NCI-H2171 treated with DMSO at 0.1 percent for 48 hours (cell line): ENCODE measurements around the gene CCDC183.
A peak's percentile ranks its signal among the peaks of the same experiment; 100 is the strongest.
"Not testable (repeated sequence)": the region's sequence is repeated elsewhere in the genome, so short reads cannot be mapped to it uniquely, and the experiment has no call there.

Experiments
- DNase-seq: peaks from one replicate; lab custom pipeline; 2025; lab: John Stamatoyannopoulos, UW

CCDC183 gene

DNA sequence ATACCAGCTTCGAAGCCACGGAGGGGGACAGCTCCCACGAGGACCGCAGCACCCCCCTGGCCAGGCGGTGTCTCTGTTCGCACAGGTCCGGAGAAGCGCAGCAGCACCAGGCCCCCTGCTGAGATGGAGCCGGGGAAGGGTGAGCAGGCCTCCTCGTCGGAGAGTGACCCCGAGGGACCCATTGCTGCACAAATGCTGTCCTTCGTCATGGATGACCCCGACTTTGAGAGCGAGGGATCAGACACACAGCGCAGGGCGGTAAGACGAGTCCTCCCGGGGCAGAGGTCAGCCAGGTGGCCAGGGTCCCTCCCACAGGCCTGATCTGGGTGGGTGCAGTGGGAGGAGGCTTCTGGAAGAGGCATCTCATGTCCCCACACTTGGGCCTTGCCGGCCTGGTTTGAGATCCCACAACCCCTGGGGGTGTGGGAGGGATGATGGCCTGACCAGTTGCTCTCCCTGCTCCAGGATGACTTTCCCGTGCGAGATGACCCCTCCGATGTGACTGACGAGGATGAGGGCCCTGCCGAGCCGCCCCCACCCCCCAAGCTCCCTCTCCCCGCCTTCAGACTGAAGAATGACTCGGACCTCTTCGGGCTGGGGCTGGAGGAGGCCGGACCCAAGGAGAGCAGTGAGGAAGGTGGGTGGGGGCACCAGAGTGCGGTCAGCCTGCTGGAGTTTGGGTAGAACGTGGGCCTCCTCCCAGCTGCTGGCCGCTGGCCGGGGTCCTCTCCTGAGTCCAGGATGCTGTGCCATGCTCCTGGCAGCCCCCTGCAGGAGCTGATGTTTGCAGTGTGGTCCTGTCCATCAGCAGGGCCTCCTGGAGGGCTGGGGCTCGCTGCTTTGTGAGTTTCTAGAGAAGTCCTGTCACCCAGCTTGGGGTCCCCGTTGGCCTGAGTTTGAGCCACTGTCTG, 43.3 kb downstream of the CCDC183 start:
- no peak for DNase-seq

DNA sequence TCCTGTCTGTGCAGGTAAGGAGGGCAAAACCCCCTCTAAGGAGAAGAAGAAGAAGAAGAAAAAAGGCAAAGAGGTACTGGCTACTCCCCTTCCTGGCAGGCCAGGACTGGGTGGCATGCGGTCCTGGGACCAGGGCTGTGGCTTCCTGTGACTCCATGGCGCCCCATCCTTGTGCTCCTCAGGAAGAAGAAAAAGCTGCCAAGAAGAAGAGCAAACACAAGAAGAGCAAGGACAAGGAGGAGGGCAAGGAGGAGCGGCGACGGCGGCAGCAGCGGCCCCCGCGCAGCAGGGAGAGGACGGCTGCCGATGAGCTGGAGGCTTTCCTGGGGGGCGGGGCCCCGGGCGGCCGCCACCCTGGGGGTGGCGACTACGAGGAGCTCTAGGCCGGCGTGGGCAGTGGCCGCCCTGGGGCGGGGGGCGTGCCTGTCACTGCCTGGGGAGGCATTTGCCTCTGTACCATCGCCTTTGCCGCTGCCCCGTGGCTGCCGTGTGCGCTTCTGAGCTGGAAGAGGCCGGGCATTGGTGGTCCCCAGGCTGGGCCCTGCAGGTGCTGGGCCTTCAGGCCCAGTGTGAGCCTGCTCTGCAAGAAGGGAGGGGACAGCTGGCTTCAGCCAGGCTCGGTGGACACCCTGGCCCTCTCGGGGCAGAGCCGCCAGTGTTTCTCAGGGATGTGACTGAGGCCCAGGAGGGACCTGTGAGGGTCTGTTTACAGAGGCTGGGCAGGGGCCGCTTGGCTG, 44.2 kb downstream of the CCDC183 start:
- no peak for DNase-seq

DNA sequence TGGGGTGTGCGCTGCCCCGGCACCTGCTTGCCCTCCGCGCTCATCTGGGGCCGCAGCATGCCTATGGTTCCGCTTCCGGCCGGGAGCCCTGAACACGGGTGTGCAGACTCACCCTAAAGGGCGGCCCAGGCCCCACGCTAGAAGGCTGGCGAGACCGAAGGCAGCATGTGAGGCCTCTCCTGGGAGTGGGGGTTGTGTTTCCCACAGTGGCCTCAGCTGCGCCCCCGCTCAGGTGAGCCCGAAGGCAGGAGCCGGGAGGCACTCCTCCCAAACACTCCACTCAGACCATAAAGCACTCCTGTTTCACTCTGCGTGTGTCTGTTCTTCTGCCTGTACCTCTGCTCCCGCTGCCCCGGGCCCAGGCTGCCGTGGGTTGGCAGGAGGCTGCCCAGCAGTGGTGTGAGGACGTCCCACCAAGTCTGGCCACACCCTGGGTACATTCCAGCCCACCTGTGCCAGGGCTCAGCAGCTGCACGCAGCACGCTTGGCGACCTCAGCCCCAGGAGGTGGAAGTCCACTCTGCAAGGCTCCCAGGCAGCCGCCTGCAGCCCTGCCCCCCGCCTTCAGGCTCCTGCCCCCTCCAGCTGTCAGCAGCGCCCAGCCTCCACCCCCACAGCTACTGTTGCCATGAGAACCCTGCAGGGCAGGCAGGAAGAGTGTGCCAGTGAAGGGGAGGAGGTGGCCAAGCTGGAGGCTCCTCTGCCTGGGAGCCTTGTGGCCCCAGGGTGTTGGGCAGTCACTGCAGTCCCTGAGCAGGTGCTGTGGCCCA, 44.9 kb downstream of the CCDC183 start:
- peak; percentile 91 for DNase-seq

DNA sequence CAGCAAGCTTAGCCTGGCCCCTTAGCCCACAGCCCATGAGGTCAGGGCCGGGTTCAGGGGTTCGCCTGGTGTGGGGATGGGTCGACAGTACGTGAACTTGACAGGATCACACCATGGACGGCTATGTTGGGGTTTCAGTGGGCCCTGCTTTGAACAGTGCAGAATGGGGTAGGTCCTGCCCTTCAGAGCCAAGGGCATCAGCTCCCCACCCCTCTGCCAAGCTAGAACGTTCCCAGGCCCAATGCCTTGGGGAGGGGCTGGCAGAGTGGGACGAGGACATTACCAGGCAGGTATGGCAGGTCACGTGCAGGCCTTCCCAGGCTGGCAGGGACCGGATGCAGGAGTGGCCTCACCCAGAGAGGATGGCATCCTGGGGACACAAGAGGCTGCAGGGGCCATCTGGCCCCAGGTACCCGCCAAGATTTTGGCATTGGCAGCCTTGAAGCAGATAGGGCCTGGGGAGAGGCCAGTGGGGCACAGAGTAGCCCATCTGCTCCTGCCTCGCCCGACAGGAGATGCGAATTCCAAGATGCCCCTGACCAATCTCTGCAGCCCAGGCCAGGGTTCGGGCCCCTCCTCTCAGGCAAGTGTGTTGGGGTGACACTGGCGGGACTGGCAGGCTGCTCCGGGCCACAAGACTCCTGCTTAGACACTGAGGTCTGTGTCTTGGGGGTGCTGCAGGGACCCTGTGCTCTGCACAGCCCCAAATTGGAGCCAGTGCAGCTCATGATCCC, 45.7 kb downstream of the CCDC183 start:
- peak; percentile 66 for DNase-seq

DNA sequence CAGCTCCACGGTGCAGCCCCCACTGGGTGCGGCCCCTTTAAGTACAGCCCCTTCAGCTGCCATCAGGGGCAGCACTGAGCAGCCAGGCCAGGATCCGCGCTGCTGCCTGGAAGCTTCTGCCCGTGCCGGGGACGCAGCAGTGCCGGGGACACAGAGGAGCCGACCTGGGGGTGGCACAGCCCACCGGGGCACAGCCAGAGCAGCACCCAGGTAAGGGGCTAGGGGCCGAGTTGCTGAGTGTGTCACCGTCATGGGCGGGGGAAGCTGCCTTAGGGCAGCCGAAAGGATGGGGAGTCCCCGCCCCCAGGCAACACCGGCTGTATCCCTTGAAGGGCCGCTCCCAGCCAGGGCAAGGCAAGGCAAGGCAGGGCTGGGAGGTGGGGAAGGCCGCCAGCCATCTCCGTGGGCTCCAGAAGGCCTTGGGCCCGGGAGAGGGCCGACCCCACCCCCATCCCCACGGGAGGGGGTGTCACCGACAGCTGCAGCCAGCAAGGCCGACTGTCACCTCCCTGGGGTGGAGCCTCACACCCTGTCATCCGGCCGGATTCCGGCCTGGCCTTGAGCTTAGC, 46.3 kb downstream of the CCDC183 start, which contains the start of gene AJM1:
Gene AJM1 (plus strand): TSS at position 99 of the 569 bp plus-strand sequence. CDS start 1,937 bp downstream, outside the sequence.
- DNase-seq, result peak; percentile 82

DNA sequence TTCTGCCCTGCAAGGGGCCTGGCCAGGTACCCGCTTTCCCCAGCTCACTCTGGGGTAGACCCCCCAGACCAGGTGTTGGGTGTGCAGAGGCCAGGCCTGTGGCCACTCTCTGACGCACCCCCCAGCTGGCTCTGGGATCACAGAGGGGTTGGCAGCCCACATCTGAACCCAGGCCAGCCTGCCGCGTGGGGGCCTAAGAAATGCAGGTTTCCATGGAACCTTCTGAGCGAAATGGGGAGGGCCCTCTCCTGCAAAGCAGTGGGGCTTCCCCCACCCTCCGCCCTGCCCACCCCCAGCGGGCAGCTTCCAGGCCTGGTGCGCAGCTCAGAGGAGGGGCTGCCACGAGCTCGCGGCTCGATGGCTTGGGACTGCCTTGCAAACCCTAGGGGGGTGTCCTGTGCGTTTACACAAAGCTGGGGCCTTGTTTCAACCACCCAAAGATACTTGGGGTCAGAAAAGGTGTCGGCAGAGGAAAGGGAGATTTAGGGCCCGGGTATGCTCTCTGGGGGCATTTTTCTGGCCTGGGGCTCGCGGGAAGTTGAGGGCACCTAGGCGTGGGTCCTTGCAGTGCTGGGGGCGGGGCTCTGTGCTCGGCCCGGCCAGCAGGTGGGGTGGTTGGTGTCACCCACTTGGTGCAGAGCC, 47.1 kb downstream of the CCDC183 start:
- DNase-seq, result not testable (repeated sequence)

DNA sequence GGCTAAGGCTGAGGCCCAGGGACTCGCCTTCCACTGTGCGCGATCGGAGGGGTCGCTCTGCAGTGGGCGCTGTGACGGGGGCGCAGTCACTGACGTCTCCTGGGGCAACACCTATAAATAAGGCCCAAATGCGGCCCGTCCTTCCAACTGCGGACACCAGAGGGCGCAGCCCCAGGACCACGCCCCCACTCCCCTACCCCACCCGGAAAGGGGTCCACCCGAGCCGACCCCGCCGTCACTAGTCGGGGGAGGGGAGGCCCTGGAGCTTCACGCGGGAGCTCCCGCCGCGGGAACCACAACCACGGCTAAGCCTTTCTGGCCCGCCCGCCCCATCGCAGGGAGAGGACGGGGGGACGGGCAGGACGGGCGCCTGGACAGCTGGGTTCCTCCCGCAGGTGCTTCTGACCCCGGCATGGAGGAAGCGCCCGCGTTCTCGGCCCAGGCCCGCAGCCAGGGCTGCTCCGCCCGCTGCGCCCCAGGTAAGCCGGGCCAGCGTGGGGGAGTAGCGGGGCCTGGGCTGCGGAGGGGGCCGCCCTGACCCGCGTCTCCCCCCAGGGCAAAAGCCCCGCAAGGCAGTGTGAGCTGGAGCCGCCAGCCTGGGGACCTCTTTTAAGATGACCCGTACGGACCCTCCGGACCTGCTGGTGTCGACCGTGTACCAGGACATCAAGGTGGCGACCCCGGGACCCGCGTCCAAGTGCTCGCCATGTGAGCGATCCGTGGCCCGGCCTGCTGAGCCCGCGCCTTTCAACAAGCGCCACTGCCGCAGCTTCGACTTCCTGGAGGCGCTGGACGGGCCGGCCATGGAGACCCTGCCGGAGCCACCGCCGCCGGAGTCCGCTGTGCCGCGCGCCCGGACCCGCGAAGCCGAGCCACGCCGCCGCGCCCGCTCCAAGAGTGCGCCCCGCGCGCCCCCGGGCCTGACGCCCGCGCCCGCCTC, 47.9 kb downstream of the CCDC183 start:
- DNase-seq, result not testable (repeated sequence)

DNA sequence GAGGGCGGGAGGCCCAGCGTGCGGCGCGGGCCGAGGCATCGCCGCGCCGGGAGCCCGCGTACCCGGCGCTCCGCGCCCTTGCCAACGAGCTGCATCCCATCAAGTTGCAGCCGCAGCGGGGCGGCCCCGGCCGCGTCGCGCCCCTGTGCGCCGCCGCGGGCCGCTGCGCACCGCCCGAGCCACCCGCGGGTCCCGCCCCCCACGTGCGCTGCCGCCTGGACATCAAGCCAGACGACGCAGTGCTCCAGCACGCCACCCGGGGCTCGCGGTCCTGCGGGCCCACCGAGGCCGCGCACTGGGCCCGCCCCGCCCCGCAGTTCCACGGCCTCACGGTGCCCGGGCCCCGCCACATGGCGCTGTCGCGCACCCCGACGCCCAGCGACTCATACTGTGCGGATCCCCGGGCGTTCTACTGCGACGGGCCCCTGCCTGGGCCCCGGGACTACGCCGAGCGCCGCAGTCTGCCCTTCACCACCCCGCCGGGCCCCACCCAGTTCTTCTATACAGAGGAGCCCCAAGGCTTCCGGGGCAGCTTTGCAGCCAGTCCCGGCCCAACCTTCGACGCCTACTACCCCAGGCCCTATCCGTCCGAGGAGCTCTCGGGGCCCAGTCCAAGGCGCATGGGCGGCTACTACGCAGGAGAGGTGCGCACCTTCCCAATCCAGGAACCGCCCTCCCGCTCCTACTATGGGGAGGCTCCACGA, 48.8 kb downstream of the CCDC183 start:
- DNase-seq, result no peak

DNA sequence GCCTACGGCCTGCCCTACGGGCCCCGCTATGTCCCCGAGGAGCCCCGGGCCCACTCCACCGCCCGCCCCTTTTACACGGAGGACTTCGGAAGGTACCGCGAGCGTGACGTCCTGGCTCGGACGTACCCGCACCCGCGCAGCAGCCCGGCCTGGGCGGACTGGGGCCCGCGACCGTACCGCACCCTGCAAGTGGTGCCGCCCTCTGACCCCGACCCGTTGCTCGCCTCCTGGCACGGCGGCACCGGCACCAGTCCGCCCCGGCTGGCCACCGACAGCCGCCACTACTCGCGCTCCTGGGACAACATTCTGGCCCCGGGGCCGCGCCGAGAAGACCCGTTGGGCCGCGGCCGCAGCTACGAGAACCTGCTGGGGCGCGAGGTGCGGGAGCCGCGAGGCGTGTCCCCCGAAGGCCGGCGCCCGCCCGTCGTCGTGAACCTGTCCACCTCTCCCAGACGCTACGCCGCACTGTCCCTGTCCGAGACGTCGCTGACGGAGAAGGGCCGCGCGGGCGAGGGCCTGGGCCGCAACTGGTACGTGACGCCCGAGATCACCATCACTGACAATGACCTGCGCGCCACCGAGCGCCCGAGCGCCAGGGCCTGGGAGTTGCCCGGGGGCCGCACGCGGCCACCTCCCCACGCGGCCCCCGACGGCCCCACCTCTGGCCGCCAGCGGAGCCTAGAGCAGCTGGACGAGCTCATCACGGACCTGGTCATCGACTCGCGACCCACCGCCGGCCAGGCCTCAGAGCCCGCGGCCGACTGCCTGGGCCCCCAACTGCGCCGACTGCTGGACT, 49.5 kb downstream of the CCDC183 start:
- DNase-seq, result no peak

DNA sequence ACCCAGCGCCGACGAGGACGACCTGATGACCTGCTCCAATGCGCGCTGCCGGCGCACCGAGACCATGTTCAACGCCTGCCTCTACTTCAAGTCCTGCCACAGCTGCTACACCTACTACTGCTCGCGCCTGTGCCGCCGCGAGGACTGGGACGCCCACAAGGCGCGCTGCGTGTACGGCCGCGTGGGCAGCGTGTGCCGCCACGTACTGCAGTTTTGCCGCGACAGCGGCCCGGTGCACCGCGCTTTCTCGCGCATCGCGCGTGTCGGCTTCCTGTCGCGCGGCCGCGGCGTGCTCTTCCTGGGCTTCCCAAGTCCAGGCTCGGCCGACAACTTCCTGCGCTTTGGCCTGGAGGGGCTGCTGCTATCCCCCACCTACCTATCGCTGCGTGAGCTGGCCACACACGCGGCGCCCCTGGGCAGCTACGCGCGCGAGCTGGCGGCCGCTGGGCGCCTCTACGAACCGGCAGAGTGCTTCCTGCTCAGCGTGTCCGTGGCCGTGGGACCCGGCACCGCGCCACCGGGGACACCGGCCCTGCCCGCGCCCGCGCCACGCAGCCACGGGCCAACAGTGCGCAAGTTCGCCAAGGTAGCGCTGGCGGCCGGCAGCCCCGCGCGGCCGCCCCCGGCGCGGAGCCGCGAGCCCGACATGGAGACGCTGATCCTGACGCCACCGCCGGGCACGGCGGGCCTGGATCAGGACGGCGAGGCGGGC, 50.4 kb downstream of the CCDC183 start:
- DNase-seq, result no peak

DNA sequence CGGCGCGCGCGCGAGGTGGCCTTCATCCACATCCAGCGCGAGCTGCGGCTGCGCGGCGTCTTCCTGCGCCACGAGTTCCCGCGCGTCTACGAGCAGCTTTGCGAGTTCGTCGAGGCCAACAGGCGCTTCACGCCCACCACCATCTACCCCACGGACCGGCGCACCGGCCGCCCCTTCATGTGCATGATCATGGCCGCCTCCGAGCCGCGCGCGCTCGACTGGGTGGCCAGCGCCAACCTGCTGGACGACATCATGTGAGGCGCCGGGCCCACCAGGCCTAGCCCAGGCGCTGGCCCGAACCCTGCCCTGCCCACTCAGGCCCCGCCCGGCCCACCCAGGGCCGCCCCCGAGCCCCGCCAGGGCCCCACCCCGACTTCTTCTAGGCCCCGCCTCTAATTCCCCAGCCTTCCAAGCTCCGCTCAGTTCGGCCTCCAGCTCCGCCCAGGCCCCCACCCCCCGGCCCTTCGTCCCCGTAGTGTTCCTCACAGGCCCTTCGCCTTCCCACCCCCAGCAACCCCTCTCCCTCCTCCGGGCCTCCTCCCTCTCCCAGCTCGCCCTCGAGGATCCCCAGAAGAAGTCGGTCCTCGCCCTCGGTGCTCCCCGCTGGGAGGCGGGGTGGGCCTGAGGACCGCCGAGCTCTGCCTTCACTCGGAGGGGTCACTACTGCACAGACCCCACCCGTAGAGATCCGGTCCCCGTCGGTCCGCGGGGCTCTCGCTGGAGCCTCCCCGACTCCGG, 51.1 kb downstream of the CCDC183 start:
- DNase-seq, result peak; percentile 47

DNA sequence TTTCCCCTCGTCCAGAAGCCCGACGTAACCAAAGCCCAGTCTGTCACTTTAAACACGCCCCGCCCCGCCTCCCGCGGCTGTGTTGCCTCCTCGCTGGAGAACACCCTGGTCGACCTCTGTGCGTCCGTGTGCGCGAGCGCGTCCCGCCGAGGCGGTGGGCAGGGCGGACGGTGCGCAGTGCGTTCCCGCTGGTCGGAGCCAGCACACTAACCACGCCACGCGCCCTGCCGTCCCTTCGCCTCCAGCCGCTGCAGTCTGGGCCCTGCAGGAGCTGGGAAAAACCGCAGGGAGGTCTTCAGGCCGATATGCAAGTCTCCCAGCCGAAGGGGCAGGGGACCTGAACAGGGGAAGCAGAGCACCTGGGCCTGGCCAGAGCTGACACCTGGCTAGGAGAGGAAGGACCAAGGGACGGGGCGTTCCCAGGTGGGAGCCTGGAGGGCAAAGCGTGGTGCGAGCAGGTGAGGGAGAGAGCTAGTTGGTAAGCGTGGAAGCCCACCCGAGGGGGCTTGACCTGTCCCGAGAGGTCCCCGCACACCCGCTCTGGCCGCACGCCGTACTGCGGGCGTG, 51.8 kb downstream of the CCDC183 start:
- DNase-seq, result peak; percentile 70

DNA sequence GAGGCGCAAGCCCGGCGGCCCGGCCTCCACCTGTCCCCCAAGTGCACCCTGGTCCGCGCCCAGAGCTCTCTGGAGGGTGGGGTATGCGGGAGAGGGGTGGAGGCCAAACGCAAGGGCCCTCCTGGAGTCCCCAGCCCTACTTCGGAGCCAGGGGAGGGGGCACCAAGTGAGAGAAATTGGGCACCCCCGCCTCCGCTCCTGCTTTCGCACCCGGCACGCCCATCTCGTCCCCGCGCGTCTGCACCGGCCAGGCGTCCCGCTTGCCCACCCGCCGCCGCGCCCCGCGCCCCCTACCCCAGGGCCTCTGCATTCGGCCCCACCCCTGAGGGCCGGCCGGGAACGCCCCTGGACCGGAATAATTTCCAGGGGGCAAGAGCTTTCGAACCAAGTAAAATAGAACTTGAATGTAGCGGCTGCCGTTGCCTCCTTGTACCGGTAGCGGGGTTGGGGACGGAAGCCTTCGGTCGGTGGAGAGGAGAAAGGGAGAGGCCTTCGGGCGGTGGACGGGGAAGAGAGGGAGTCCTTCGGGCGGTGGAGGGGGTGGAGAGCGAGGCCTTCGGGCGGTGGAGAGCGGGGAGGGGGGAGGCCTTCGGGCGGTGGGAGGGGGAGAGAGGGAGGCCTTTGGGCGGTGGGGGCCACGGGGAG, 52.4 kb downstream of the CCDC183 start:
- peak; percentile 76 for DNase-seq

DNA sequence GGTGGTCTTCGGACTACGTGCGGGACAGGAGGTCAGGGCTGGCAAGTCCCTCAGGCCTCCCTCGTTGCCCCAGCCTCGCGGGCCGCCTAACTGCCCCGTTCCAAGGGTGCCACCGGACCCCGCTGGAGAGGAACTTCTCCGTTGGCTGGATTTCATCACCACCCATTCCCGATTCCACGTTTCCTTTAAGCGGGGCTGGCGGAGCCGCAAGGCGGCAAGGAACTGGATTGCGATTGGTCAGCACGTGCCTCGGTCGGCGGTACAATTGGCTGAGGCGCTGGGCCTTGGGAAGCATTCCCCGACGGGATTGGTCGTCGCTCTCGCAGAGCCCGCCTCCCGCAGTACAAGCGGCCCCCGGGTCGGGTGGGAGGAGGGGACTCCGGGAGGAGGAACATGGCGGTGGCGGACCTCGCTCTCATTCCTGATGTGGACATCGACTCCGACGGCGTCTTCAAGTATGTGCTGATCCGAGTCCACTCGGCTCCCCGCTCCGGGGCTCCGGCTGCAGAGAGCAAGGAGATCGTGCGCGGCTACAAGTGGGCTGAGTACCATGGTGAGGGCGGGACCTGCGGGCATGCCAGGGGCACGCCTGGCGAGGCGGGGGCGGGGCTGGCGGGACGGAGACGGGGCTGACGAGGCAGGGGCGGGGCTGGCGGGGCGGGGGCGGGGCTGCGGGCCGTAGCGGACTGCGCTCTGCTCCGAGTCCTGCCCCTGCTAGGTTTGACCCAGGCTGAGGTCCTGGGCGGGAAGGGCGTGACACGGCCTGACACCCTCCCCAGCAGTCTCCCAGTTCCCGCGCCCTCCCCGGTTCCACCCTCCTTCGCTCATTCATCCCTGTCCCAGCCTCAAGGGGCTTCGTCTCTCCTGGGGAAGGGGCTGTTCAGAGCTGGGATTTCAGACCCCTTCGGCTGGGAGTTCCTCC, 53.2 kb downstream of the CCDC183 start, which contains the start of gene PHPT1:
Gene PHPT1 (plus strand): TSS at position 372 of the 922 bp plus-strand sequence. CDS start 22 bp downstream, at position 394.
- peak; percentile 100 for DNase-seq
